GM12873 (cell line): ENCODE results near the gene ACRV1.

ENCODE experiments used
- CTCF ChIP-seq: IDR thresholded peaks from 2 replicates; pipeline ENCODE4 v1.5.1; 2012; ENCODE audit warnings: low read depth, mild to moderate bottlenecking, moderate library complexity, low read length, control low read depth; ENCODE audit not compliant: insufficient read depth; ENCODE audit errors: missing control alignments

ACRV1 gene

GRCh38 chr11:125662689-125663088 lies 18.0 kb downstream of the ACRV1 start:
- no peak for TF ChIP-seq CTCF

GRCh38 chr11:125649465-125650166 lies 31.0 kb downstream of the ACRV1 start:
- no peak for TF ChIP-seq CTCF

- no peak for TF ChIP-seq CTCF
Measured at GRCh38 chr11:125645871-125646270, 34.8 kb downstream of the ACRV1 start.

- no peak for TF ChIP-seq CTCF
Measured at GRCh38 chr11:125638315-125638714, 42.3 kb downstream of the ACRV1 start.

- TF ChIP-seq CTCF = no peak
Measured at GRCh38 chr11:125637840-125638239, 42.8 kb downstream of the ACRV1 start.

GRCh38 chr11:125627236-125627910 lies 53.3 kb downstream of the ACRV1 start:
- no peak for TF ChIP-seq CTCF

GRCh38 chr11:125626288-125626950 lies 54.2 kb downstream of the ACRV1 start:
- peak; percentile 30 for TF ChIP-seq CTCF
